K562 (cell line): ENCODE data around the gene ERH. TPM values are rescaled to one million over a fixed set of nuclear protein-coding genes. Genes with fewer than 3 reads are reported as not detected.
"Not testable (repeated sequence)": the region's sequence is repeated elsewhere in the genome, so short reads cannot be mapped to it uniquely, and the experiment has no call there.

Experiments
- ATAC-seq: fragments of 200-7000 bp; cut with Tn5 transposase; 3 replicates; pipeline ENCODE4 v1.9.1; 2020; ENCODE audit warnings: moderate library complexity
- BruUV-seq: library from RNA; stranded (reverse); fragments of 400-500 nt; replicated peaks from 2 replicates; lab custom pipeline; 2021; lab: Mats Ljungman, UMichigan
- CTCF ChIA-PET: fragments of 300-600 bp; formaldehyde crosslinking; extraction: SDS; loops from one replicate; lab custom pipeline; 2021; ENCODE audit warnings: low intra/inter-chr PET ratio; lab: Yijun Ruan, JAX
- POLR2A ChIA-PET: fragments of 300-600, 350-650 bp; sonication (Branson Sonifier 250); formaldehyde crosslinking; extraction: SDS; loops from one replicate; lab custom pipeline; 2021; ENCODE audit warnings: antibody characterized with exemption, inconsistent platforms; lab: Yijun Ruan, JAX
- DNase-seq, 4 experiments: peaks; one replicate each; pipeline versions ENCODE4 v3.0.0 to v3.0.0-alpha.2; 2011 to 2018; ENCODE audit warnings: low spot score in 3 of 4, mixed read lengths in 3 of 4; ENCODE audit errors: extremely low read depth in 1 of 4
- FAIRE-seq: peaks from 2 replicates; lab custom pipeline; 2011; peaks lifted over from hg19 to GRCh38; lab: Jason Lieb, UNC
- H2AFZ ChIP-seq: 2 replicates; pipeline ENCODE4 v1.6.0; 2011; ENCODE audit warnings: low read depth, low read length, control low read depth, inconsistent platforms
- H3K27ac ChIP-seq: fragments of 200-600 bp; 3 replicates; pipeline ENCODE4 v1.8.0; 2011; ENCODE audit warnings: low read depth, mild to moderate bottlenecking, control low read depth, inconsistent platforms, low read length, moderate library complexity, mixed read lengths; ENCODE audit errors: extremely low read depth
- H3K27me3 ChIP-seq, 2 experiments: fragments of 300-600 bp in 1 of 2; 2 replicates in 1 of 2; 3 replicates in 1 of 2; pipeline versions ENCODE4 v1.6.0 to v1.8.0; 2011; ENCODE audit warnings: inconsistent platforms in 2 of 2, low read length in 2 of 2, mild to moderate bottlenecking in 1 of 2, mixed read lengths in 1 of 2, moderate library complexity in 1 of 2; ENCODE audit not compliant: control insufficient read depth in 2 of 2, insufficient read depth in 2 of 2
- H3K36me3 ChIP-seq: fragments of 300-600 bp; 3 replicates; pipeline ENCODE4 v1.8.0; 2011; ENCODE audit warnings: mild to moderate bottlenecking, low read length, inconsistent platforms; ENCODE audit not compliant: control insufficient read depth, insufficient read depth
- H3K4me1 ChIP-seq, 2 experiments: fragments of 200-600 bp in 1 of 2; replicated peaks in 1 of 2; 2 replicates in 1 of 2; 3 replicates in 1 of 2; pipeline versions ENCODE4 v1.5.1 to v1.8.0; 2011; ENCODE audit warnings: inconsistent platforms in 2 of 2, low read length in 2 of 2, mild to moderate bottlenecking in 1 of 2, mixed read lengths in 1 of 2, moderate library complexity in 1 of 2; ENCODE audit not compliant: control insufficient read depth in 2 of 2, insufficient read depth in 2 of 2
- H3K4me2 ChIP-seq: 2 replicates; pipeline ENCODE4 v1.6.1; 2011; ENCODE audit warnings: low read length, control low read depth, inconsistent platforms, mixed read lengths; ENCODE audit not compliant: insufficient read depth
- H3K4me3 ChIP-seq: fragments of 200-600 bp; sonication (generic), shearing (Covaris generic); 2 replicates; pipeline ENCODE4 v1.5.1; 2016; ENCODE audit warnings: control low read depth, inconsistent platforms
- H3K79me2 ChIP-seq: fragments of 200-600 bp; 3 replicates; pipeline ENCODE4 v1.8.0; 2011; ENCODE audit warnings: low read length, inconsistent platforms; ENCODE audit not compliant: control insufficient read depth, insufficient read depth
- H3K9ac ChIP-seq, 2 experiments: 2 replicates each; pipeline versions ENCODE4 v1.6.0 to v1.6.1; 2011; ENCODE audit warnings: low read depth in 2 of 2, low read length in 2 of 2, control low read depth in 1 of 2, inconsistent platforms in 1 of 2, mild to moderate bottlenecking in 1 of 2, mixed read lengths in 1 of 2; ENCODE audit not compliant: insufficient read depth in 1 of 2
- H3K9me1 ChIP-seq: one replicate; pipeline ENCODE4 v1.6.0; 2011; ENCODE audit warnings: inconsistent platforms, mild to moderate bottlenecking, low read length, moderate library complexity; ENCODE audit not compliant: control insufficient read depth, insufficient read depth
- H3K9me3 ChIP-seq: replicated peaks from 2 replicates; pipeline ENCODE4 v1.5.1; 2011; ENCODE audit warnings: low read depth, low read length, inconsistent platforms; ENCODE audit not compliant: control insufficient read depth, insufficient read depth
- H4K20me1 ChIP-seq: replicated peaks from 2 replicates; pipeline ENCODE4 v1.6.1; 2011; ENCODE audit warnings: low read length, inconsistent platforms, mixed read lengths; ENCODE audit not compliant: control insufficient read depth, insufficient read depth
- HDAC1 ChIP-seq, 2 experiments: fragments of 450-650 bp; IDR thresholded peaks; 2 replicates each; pipeline ENCODE4 v1.6.1; 2016 to 2017; ENCODE audit warnings: inconsistent platforms in 1 of 2, mild to moderate bottlenecking in 1 of 2, moderate library complexity in 1 of 2
- NBN ChIP-seq: fragments of 450-650 bp; IDR thresholded peaks from 2 replicates; pipeline ENCODE4 v1.6.1; 2016; ENCODE audit warnings: low read depth, mild to moderate bottlenecking
- ZBTB26 ChIP-seq: fragments of 450-650 bp; formaldehyde crosslinking; IDR thresholded peaks from 2 replicates; pipeline ENCODE4 v1.4.0; 2022; ENCODE audit warnings: missing genetic modification characterization
- WGBS: fragments of 100-300 bp; shearing (Covaris generic); methylation state at CpG from one replicate; pipeline ENCODE4 v1.1.6; 2016; ENCODE audit warnings: low coverage, mixed read lengths; ENCODE audit not compliant: insufficient coverage; ENCODE audit errors: missing lambda C conversion rate; 5-methylcytosine and 5-hydroxymethylcytosine counted together
- in situ Hi-C: fragments of 300-500 bp; cut with MboI; formaldehyde crosslinking; loops from 4 replicates; pipeline ENCODE4 v1.15.0; 2018; ENCODE audit warnings: inconsistent platforms, mixed read lengths
- intact Hi-C: fragments of 100-400 bp; cut with micrococcal nuclease; formaldehyde crosslinking; loops from 2 replicates; pipeline ENCODE4 v1.14.2; 2022
- polyA plus RNA-seq, 8 experiments: library from polyadenylated mRNA; depleted of rRNA in 4 of 8; stranded (reverse) in 5 of 8; unstranded in 3 of 8; fragments of >200 nt; fragmentation: Nextera tagmentation in 2 of 8; fragmentation: Illumina TruSeq in 1 of 8; extraction: Ambion mirVana in 2 of 8; extraction: Trizol in 1 of 8; gene quantifications; 2 replicates each; pipeline versions ENCODE4 v1.2.1 to v1.2.3, GENCODE V29; 2011 to 2014; ENCODE audit warnings: inconsistent platforms in 1 of 8, missing spikeins in 1 of 8
- total RNA-seq, 7 experiments: library from RNA; depleted of rRNA in 6 of 7; stranded (reverse); fragments of >200 nt in 6 of 7; fragmentation: Illumina TruSeq in 2 of 7; extraction: Trizol in 2 of 7; gene quantifications; 2 replicates each; pipeline versions ENCODE4 v1.2.1 to v1.2.3, GENCODE V29; 2011 to 2021; ENCODE audit warnings: low replicate concordance in 1 of 7
- TF ChIP-seq, protein P1 (sequence below): fragments of 450-650 bp; IDR thresholded peaks from 2 replicates; pipeline ENCODE4 v1.6.1; 2016; ENCODE audit warnings: low read depth

The ERH gene
- total and polyA plus RNA-seq, 9 of the 15 experiments (the other 6 are each of a cell fraction or from before 2014, with no cell fraction given): 78.2 to 474 (median 250) TPM

DNA sequence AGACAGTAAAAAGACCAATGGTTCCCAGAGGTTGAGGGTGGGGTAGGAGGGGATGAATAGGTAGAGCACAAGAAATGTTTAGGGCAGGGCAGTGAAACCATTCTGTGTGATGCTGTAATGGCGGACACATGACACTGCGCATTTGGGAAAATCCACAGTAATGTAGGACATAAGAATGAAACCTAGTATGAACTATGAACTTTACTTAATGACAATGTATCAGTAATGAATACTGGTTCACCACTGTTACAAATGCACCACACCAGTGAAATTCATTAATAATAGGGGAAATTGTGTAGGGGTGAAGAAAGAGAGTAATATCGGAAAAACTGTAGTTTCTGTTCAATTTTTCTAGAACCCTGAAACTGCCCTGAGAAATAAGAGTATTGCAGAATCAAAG lies 5.6 kb downstream of the ERH start:
- 98% methylated on average over 3 of the region's 3 CpGs for WGBS
- no peak overlapping the region; the same call in 2 of the 3 replicates for H3K27ac ChIP-seq
- H3K9ac ChIP-seq: no peak overlapping the region
- intact Hi-C loops: no loop called here
- H3K9me1 ChIP-seq: no peaks in the 10 kb centered on the region
- no peaks in the 10 kb centered on the region for H3K27me3 ChIP-seq
- DNase-seq: no peak
- H2AFZ ChIP-seq: no peak overlapping the region
- peaks cover 90% of the 10 kb centered on the region for H3K36me3 ChIP-seq
- H3K4me1 ChIP-seq: peaks cover 0 to 8% of the 10 kb centered on the region in 2 experiments; a peak in 4 of 5 replicates
- in situ Hi-C loops: no loop called here
- no TSS peak for BruUV-seq
- peak; percentile 28; the same call in 1 of the 3 replicates for ATAC-seq
- H3K9me3 ChIP-seq: no peaks in the 10 kb centered on the region
- H3K4me2 ChIP-seq: no peak overlapping the region
- ChIA-PET CTCF (no interaction called here), POLR2A (interaction anchor here (0.6 to 1.1 kb wide), 2 partner anchors 22 to 25 kb away, joined by 3 read pairs; no protein-coding TSS in a partner anchor)
- H3K79me2 ChIP-seq: peaks cover 96% of the 10 kb centered on the region
- no peak for FAIRE-seq
- no peak for TF ChIP-seq NBN
- TF ChIP-seq, protein P1, sequence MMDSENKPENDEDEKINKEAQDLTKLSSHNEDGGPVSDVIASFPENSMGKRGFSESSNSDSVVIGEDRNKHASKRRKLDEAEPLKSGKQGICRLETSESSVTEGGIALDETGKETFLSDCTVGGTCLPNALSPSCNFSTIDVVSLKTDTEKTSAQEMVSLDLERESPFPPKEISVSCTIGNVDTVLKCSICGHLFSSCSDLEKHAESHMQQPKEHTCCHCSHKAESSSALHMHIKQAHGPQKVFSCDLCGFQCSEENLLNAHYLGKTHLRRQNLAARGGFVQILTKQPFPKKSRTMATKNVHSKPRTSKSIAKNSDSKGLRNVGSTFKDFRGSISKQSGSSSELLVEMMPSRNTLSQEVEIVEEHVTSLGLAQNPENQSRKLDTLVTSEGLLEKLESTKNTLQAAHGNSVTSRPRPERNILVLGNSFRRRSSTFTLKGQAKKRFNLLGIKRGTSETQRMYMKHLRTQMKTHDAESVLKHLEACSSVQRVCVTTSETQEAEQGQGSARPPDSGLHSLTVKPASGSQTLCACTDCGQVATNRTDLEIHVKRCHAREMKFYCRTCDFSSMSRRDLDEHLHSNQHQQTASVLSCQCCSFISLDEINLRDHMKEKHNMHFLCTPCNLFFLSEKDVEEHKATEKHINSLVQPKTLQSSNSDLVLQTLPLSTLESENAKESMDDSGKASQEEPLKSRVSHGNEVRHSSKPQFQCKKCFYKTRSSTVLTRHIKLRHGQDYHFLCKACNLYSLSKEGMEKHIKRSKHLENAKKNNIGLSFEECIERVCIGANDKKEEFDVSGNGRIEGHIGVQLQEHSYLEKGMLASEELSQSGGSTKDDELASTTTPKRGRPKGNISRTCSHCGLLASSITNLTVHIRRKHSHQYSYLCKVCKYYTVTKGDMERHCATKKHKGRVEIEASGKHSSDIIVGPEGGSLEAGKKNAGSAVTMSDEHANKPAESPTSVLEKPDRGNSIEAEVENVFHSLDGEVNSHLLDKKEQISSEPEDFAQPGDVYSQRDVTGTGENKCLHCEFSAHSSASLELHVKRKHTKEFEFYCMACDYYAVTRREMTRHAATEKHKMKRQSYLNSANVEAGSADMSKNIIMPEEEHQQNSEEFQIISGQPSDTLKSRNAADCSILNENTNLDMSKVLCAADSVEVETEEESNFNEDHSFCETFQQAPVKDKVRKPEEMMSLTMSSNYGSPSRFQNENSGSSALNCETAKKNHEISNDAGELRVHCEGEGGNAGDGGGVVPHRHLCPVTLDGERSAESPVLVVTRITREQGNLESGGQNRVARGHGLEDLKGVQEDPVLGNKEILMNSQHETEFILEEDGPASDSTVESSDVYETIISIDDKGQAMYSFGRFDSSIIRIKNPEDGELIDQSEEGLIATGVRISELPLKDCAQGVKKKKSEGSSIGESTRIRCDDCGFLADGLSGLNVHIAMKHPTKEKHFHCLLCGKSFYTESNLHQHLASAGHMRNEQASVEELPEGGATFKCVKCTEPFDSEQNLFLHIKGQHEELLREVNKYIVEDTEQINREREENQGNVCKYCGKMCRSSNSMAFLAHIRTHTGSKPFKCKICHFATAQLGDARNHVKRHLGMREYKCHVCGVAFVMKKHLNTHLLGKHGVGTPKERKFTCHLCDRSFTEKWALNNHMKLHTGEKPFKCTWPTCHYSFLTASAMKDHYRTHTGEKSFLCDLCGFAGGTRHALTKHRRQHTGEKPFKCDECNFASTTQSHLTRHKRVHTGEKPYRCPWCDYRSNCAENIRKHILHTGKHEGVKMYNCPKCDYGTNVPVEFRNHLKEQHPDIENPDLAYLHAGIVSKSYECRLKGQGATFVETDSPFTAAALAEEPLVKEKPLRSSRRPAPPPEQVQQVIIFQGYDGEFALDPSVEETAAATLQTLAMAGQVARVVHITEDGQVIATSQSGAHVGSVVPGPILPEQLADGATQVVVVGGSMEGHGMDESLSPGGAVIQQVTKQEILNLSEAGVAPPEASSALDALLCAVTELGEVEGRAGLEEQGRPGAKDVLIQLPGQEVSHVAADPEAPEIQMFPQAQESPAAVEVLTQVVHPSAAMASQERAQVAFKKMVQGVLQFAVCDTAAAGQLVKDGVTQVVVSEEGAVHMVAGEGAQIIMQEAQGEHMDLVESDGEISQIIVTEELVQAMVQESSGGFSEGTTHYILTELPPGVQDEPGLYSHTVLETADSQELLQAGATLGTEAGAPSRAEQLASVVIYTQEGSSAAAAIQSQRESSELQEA: no peak
- TF ChIP-seq HDAC1 (IDR thresholded peaks at IDR 0.05): no peak
- no peak for TF ChIP-seq ZBTB26 (CRISPR knock-in tag)
- no peak overlapping the region for H3K4me3 ChIP-seq
- H4K20me1 ChIP-seq: peaks cover 6% of the 10 kb centered on the region; the same call in 1 of the 2 replicates

- WGBS: 100% methylated on average over 2 of the region's 8 CpGs
- H3K9me3 ChIP-seq, H3K4me3 ChIP-seq, FAIRE-seq, BruUV-seq, CTCF ChIA-PET, H3K9ac ChIP-seq, H3K4me2 ChIP-seq, H3K27ac ChIP-seq, H3K9me1 ChIP-seq, H2AFZ ChIP-seq, H4K20me1 ChIP-seq, in situ Hi-C loops, H3K4me1 ChIP-seq, ATAC-seq, DNase-seq, intact Hi-C loops, H3K27me3 ChIP-seq: not testable (repeated sequence)
- POLR2A ChIA-PET: interaction anchor here (0.6 to 1.1 kb wide), 2 partner anchors 21 to 223 kb away, joined by 3 read pairs; no protein-coding TSS in a partner anchor
- H3K36me3 ChIP-seq: peaks cover 93% of the 10 kb centered on the region
- H3K79me2 ChIP-seq: peaks cover 96% of the 10 kb centered on the region
Measured at GRCh38 chr14:69391400-69391799, 6.7 kb downstream of the ERH start.
